Upper lobe of left lung (tissue), 6 donors: ENCODE measurements around the gene NPC1. TPM values are rescaled to one million over a fixed set of nuclear protein-coding genes. Genes with fewer than 3 reads are reported as not detected.

Experiments
- ATAC-seq, 2 donors: fragments of 200-7000 bp; cut with Tn5 transposase; one replicate each; pipeline ENCODE4 v1.9.1; 2022; ENCODE audit warnings: mild to moderate bottlenecking in 2 of 2, moderate library complexity in 2 of 2; ENCODE audit not compliant: low FRiP score in 2 of 2
- DNase-seq, 2 donors: peaks; one replicate each; pipeline ENCODE4 v3.0.0-alpha.2; 2019 to 2020
- H3K27ac ChIP-seq, 4 donors: fragments of 200-600 bp; sonication (generic); one replicate each; pipeline ENCODE4 v1.5.1; 2016 to 2019
- H3K27me3 ChIP-seq, 4 donors: fragments of 200-600 bp; sonication (generic); one replicate each; pipeline ENCODE4 v1.5.1; 2017 to 2019
- H3K36me3 ChIP-seq, 4 donors: fragments of 200-600 bp; sonication (generic); one replicate each; pipeline ENCODE4 v1.5.1; 2016 to 2019
- H3K4me1 ChIP-seq, 4 donors: fragments of 200-600 bp; sonication (generic); one replicate each; pipeline ENCODE4 v1.5.1; 2018 to 2019
- H3K4me3 ChIP-seq, 4 donors: fragments of 200-600 bp; sonication (generic); one replicate each; pipeline ENCODE4 v1.5.1; 2017 to 2019; ENCODE audit warnings: mild to moderate bottlenecking in 2 of 4, moderate library complexity in 1 of 4
- H3K9me3 ChIP-seq, 4 donors: fragments of 200-600 bp; sonication (generic); one replicate each; pipeline ENCODE4 v1.5.1; 2018 to 2019
- EP300 ChIP-seq, 4 donors: sonication (generic); formaldehyde crosslinking; IDR thresholded peaks; one replicate each; pipeline ENCODE4 v1.5.1; 2017; ENCODE audit warnings: antibody characterized with exemption in 4 of 4, control low read depth in 2 of 4
- POLR2A ChIP-seq, 4 donors: fragments of 450-650 bp; IDR thresholded peaks; one replicate each; pipeline ENCODE4 v1.5.1; 2016 to 2017; ENCODE audit warnings: antibody characterized with exemption in 4 of 4, mild to moderate bottlenecking in 2 of 4
- POLR2AphosphoS5 ChIP-seq, 2 donors: sonication (generic); formaldehyde crosslinking; IDR thresholded peaks; one replicate each; pipeline ENCODE4 v1.5.1; 2017; ENCODE audit warnings: antibody characterized with exemption in 2 of 2
- WGBS, 2 donors: methylation state at CpG; one replicate each; pipeline ENCODE4 v1.1.5; 2017 to 2018; 5-methylcytosine and 5-hydroxymethylcytosine counted together
- total RNA-seq, 6 donors: library from RNA; depleted of rRNA in 4 of 6; stranded (reverse); fragments of >200 nt in 4 of 6; gene quantifications; one replicate each; pipeline versions ENCODE4 v1.1.0 to v1.2.1, GENCODE V29; 2016 to 2021
- TF ChIP-seq, protein P1 (sequence below), 6 experiments: fragments of 450-650 bp in 4 of 6; fragments of 200-600 bp in 2 of 6; sonication (generic) in 2 of 6; IDR thresholded peaks; one replicate each; pipeline ENCODE4 v1.5.1; 2016 to 2019; ENCODE audit warnings: antibody characterized with exemption in 6 of 6
- donor health status: DM: no; HTN: no; CAD: no; lungs with moderate emphysema.
- donor health status: DM: no; HTN: yes; CAD: no; lungs with severe emphysema.

Gene NPC1
- total RNA-seq, 6 donors from 2014 or later = 117 to 437 (median 167) TPM

DNA sequence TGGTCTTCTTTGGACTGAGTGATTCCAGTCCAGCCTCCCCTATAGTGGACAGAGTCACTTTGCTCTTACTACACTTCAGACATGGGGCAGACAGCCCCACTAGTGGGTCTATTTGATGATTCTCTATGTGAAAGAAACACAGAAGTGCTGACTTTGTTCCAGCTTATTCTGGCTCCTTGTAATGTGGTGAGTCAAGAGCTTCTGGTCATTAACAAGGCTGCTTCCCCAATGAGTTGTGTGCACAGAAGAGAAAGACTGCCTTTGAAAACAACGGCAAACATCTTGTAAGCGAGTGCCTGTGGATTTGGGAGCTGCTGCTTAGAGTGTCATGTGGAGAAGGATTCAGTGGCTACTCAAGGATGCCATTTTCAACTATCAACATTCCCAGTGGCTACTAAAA is 43.8 kb downstream of the NPC1 start:
- Histone ChIP-seq H3K27ac (no peak overlapping the region), H3K36me3 (peaks cover 73 to 98% (median 85%) of the 10 kb centered on the region in 4 donors), H3K4me1 (peaks cover 0 to 19% (median 12%) of the 10 kb centered on the region in 4 donors), H3K9me3 (no peaks in the 10 kb centered on the region), H3K27me3 (no peaks in the 10 kb centered on the region), H3K4me3 (no peak overlapping the region)
- TF ChIP-seq, protein P1, sequence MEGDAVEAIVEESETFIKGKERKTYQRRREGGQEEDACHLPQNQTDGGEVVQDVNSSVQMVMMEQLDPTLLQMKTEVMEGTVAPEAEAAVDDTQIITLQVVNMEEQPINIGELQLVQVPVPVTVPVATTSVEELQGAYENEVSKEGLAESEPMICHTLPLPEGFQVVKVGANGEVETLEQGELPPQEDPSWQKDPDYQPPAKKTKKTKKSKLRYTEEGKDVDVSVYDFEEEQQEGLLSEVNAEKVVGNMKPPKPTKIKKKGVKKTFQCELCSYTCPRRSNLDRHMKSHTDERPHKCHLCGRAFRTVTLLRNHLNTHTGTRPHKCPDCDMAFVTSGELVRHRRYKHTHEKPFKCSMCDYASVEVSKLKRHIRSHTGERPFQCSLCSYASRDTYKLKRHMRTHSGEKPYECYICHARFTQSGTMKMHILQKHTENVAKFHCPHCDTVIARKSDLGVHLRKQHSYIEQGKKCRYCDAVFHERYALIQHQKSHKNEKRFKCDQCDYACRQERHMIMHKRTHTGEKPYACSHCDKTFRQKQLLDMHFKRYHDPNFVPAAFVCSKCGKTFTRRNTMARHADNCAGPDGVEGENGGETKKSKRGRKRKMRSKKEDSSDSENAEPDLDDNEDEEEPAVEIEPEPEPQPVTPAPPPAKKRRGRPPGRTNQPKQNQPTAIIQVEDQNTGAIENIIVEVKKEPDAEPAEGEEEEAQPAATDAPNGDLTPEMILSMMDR (IDR thresholded peaks at IDR 0.05) = no peak
- TF ChIP-seq POLR2AphosphoS5 (IDR thresholded peaks at IDR 0.05) = no peak
- no peak for TF ChIP-seq POLR2A (IDR thresholded peaks at IDR 0.05)
- no peak for TF ChIP-seq EP300 (IDR thresholded peaks at IDR 0.05)
- WGBS, 2 donors = 90 to 91% methylated on average over 2 of the region's 2 CpGs
- DNase-seq (no peak), ATAC-seq (no peak)

DNA sequence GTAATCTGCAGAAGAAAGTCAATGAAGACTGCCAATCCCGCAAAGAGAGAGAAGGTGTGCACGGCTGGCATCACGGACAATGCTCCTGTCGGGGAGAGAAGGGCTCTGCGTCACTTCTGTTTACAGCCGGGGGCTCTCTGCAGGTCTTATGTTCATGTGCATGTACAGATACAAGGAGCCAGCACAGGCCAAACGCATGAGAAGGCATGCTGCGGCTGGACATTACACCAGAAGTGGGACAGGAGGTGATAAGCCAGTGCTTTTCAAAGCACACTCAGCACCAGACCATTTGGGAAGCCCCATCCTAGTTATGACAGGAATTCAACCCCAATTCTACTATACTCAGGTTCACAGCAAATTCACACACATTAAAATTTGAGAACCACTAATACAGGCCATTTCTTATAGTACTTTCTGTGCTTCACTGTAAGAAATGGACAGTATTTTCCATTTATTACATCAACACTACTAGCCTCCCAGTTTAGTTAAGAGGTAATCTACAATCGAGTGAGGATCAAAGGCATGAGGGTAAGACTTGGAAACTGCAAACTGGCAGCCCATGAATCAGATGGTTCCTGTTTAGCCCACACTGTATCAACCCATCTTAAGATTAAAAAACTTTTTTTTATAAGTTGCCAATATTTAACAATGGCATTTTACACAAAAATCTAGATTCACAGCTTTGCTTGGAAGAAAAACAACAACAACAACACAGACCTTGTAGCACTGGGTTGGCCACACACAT is 44.8 kb downstream of the NPC1 start:
- Histone ChIP-seq H3K27ac (peak overlapping the region in 3 of 4 donors; percentile 10 to 50 (median 45)), H3K36me3 (peaks cover 77 to 98% (median 85%) of the 10 kb centered on the region in 4 donors), H3K4me3 (no peak overlapping the region), H3K27me3 (no peaks in the 10 kb centered on the region), H3K4me1 (peaks cover 0 to 21% (median 12%) of the 10 kb centered on the region in 4 donors), H3K9me3 (no peaks in the 10 kb centered on the region)
- WGBS, 2 donors = 78 to 86% methylated on average over 7 to 9 of the region's 9 CpGs
- TF ChIP-seq POLR2AphosphoS5 (IDR thresholded peaks at IDR 0.05) (no peak), EP300 (IDR thresholded peaks at IDR 0.05) (no peak), POLR2A (IDR thresholded peaks at IDR 0.05) (no peak)
- TF ChIP-seq, protein P1 (IDR thresholded peaks at IDR 0.05) = no peak
- ATAC-seq = no peak
- no peak for DNase-seq

DNA sequence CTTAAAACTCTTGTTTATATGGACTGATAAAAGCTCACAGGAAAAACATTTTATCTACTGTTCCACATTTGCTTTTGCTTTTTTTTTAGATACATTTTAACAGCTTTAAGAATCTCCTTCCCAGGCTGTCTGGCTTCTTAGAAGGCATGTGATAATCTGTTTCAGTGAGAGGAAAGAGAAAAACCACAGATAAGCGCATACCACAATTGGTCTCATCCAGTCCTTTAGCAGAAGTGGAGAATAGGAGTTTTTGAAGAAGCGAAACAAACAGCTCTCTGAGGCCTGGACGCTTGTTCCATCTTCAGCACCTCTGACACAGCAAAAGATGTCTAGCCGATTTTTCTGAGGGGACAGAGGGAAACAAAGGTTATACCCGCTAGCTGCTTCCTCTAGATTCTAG is 45.4 kb downstream of the NPC1 start:
- H3K4me1 ChIP-seq = peaks cover 0 to 21% (median 12%) of the 10 kb centered on the region in 4 donors
- H3K27ac ChIP-seq = peak overlapping the region; percentile 10 to 51 (median 34)
- ATAC-seq = peak; percentile 28 to 62
- no peaks in the 10 kb centered on the region for H3K27me3 ChIP-seq
- WGBS, 2 donors = 61 to 77% methylated on average over 5 of the region's 5 CpGs
- no peak for DNase-seq
- TF ChIP-seq EP300 (IDR thresholded peaks at IDR 0.05) (no peak), POLR2AphosphoS5 (IDR thresholded peaks at IDR 0.05) (no peak), POLR2A (IDR thresholded peaks at IDR 0.05) (no peak)
- TF ChIP-seq, protein P1 (IDR thresholded peaks at IDR 0.05) = no peak
- no peak overlapping the region for H3K4me3 ChIP-seq
- H3K9me3 ChIP-seq = no peaks in the 10 kb centered on the region
- peaks cover 82 to 100% (median 89%) of the 10 kb centered on the region in 4 donors for H3K36me3 ChIP-seq

DNA sequence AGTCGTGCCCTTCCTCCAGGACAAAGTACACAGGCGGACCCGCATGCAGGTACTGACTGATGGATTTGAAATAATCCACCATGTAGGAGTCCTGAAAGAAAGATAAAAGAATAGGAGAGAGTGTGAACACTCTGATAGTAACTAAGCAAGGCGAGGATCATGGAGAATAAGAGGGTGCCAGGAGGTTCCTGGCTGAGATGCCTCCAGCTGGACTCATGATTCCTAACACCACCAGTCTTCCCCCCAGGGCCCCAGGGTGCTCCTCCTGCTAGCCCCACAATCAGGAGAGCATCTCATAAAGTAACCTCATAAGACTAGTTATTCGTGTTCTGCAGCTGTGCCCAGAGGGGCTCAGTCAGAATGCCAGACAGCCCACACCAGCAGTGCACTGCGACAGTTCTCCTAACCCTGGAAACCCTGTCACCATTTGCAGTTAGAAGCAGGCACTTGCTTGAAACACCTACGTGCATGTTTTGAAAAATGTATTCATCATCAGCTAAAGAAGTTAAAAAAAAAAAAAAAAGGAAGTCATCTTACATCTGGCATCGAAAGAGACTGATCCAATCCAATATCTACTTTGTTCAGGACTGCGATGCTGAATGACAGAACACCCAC is 46.3 kb downstream of the NPC1 start:
- ATAC-seq = no peak

More for the DNA sequence above, 46.3 kb downstream of the NPC1 start:
- Histone ChIP-seq H3K36me3 (peaks cover 83 to 100% (median 93%) of the 10 kb centered on the region in 4 donors), H3K27ac (peak overlapping the region in 3 of 4 donors; percentile 10 to 51 (median 45)), H3K9me3 (no peaks in the 10 kb centered on the region), H3K27me3 (no peaks in the 10 kb centered on the region), H3K4me1 (peaks cover 0 to 21% (median 12%) of the 10 kb centered on the region in 4 donors), H3K4me3 (no peak overlapping the region)
- WGBS, 2 donors = 85 to 88% methylated on average over 9 of the region's 9 CpGs
- TF ChIP-seq EP300 (IDR thresholded peaks at IDR 0.05) = no peak
- no peak for TF ChIP-seq POLR2A (IDR thresholded peaks at IDR 0.05)
- TF ChIP-seq, protein P1 (IDR thresholded peaks at IDR 0.05) = no peak
- no peak for TF ChIP-seq POLR2AphosphoS5 (IDR thresholded peaks at IDR 0.05)
- DNase-seq = no peak
